SK-N-SH (cell line): Measurements from ENCODE around the gene TTC23L. TPM values are rescaled to one million over a fixed set of nuclear protein-coding genes. Genes with fewer than 3 reads are reported as not detected.

Experiments used
- CTCF ChIA-PET: fragments of 300-600, 350-600 bp; formaldehyde crosslinking; extraction: SDS; loops from one replicate; lab custom pipeline; 2021; lab: Yijun Ruan, JAX
- POLR2A ChIA-PET: fragments of 350-600 bp; sonication (Branson Sonifier 250); formaldehyde crosslinking; extraction: SDS; loops from one replicate; lab custom pipeline; 2020; ENCODE audit warnings: antibody characterized with exemption, inconsistent platforms; lab: Yijun Ruan, JAX
- DNase-seq: peaks from one replicate; pipeline ENCODE4 v3.0.0; 2012
- H2AFZ ChIP-seq: fragments of 200-600 bp; sonication (generic); 2 replicates; pipeline ENCODE4 v1.8.1; 2016; ENCODE audit warnings: antibody characterized with exemption, mild to moderate bottlenecking, low read depth
- H3F3A ChIP-seq: fragments of 200-600 bp; sonication (generic); replicated peaks from 2 replicates; pipeline ENCODE3; 2016; ENCODE audit warnings: antibody characterized with exemption, mild to moderate bottlenecking; ENCODE audit not compliant: insufficient read depth
- H3K27ac ChIP-seq, 2 experiments: fragments of 200-500 bp in 1 of 2; fragments of 200-600 bp in 1 of 2; sonication (Bioruptor generic) in 1 of 2; sonication (generic), shearing (Covaris generic) in 1 of 2; 2 replicates each; pipeline versions ENCODE4 v1.5.1 to v1.6.1; 2014 to 2016; ENCODE audit warnings: low read depth in 2 of 2, inconsistent platforms in 1 of 2, low read length in 1 of 2, mild to moderate bottlenecking in 1 of 2, mixed read lengths in 1 of 2
- H3K27me3 ChIP-seq: fragments of 200-600 bp; sonication (generic), shearing (Covaris generic); 2 replicates; pipeline ENCODE4 v1.6.1; 2016; ENCODE audit warnings: mixed run types; ENCODE audit not compliant: insufficient read depth
- H3K36me3 ChIP-seq, 2 experiments: fragments of 200-500 bp in 1 of 2; fragments of 200-600 bp in 1 of 2; sonication (Bioruptor generic) in 1 of 2; sonication (generic) in 1 of 2; replicated peaks in 1 of 2; 2 replicates each; pipeline versions ENCODE3 to v1.5.1; 2014 to 2016; ENCODE audit warnings: low read length in 1 of 2, mild to moderate bottlenecking in 1 of 2; ENCODE audit not compliant: insufficient read depth in 2 of 2, control insufficient read depth in 1 of 2
- H3K4me1 ChIP-seq, 2 experiments: fragments of 200-500 bp in 1 of 2; fragments of 200-600 bp in 1 of 2; sonication (Bioruptor generic) in 1 of 2; sonication (generic), shearing (Covaris generic) in 1 of 2; 2 replicates each; pipeline versions ENCODE4 v1.5.1 to v1.6.1; 2014 to 2016; ENCODE audit warnings: low read depth in 1 of 2, low read length in 1 of 2, mixed run types in 1 of 2; ENCODE audit not compliant: insufficient read depth in 2 of 2, control insufficient read depth in 1 of 2
- H3K4me2 ChIP-seq: fragments of 200-600 bp; sonication (generic), shearing (Covaris generic); 2 replicates; pipeline ENCODE4 v1.6.1; 2017; ENCODE audit warnings: mixed run types
- H3K4me3 ChIP-seq, 2 experiments: fragments of 200-500 bp in 1 of 2; fragments of 200-600 bp in 1 of 2; sonication (Bioruptor generic) in 1 of 2; sonication (generic), shearing (Covaris generic) in 1 of 2; 2 replicates each; pipeline versions ENCODE4 v1.5.1 to v1.8.1; 2014 to 2016; ENCODE audit warnings: low read depth in 2 of 2, inconsistent platforms in 1 of 2, low read length in 1 of 2, mild to moderate bottlenecking in 1 of 2, mixed read lengths in 1 of 2, moderate library complexity in 1 of 2
- H3K79me2 ChIP-seq: fragments of 200-600 bp; sonication (generic); 2 replicates; pipeline ENCODE4 v1.8.1; 2017; ENCODE audit warnings: mild to moderate bottlenecking; ENCODE audit not compliant: insufficient read depth
- H3K9ac ChIP-seq: fragments of 200-600 bp; sonication (generic); 2 replicates; pipeline ENCODE4 v1.6.1; 2017; ENCODE audit warnings: mixed run types
- H3K9me2 ChIP-seq: fragments of 200-600 bp; sonication (generic); 2 replicates; pipeline ENCODE4 v1.6.1; 2017; ENCODE audit warnings: mixed run types
- H3K9me3 ChIP-seq: fragments of 200-600 bp; sonication (generic); 2 replicates; pipeline ENCODE4 v1.6.1; 2017; ENCODE audit warnings: mixed run types, mild to moderate bottlenecking, moderate library complexity
- H4K20me1 ChIP-seq: fragments of 200-600 bp; sonication (generic); 2 replicates; pipeline ENCODE4 v1.6.1; 2017; ENCODE audit warnings: mild to moderate bottlenecking, mixed run types; ENCODE audit not compliant: insufficient read depth
- CHD2 ChIP-seq: fragments of 150-350 bp; IDR thresholded peaks from 2 replicates; pipeline ENCODE4 v1.6.1; 2018; ENCODE audit warnings: low read length; ENCODE audit not compliant: partially characterized antibody
- CTCF ChIP-seq: fragments of 200-600 bp; sonication (generic); IDR thresholded peaks from 2 replicates; pipeline ENCODE4 v1.6.1; 2017; ENCODE audit warnings: antibody characterized with exemption, mild to moderate bottlenecking, moderate library complexity
- ELF1 ChIP-seq: IDR thresholded peaks from 2 replicates; pipeline ENCODE4 v1.4.0; 2012
- FOXJ3 ChIP-seq: sonication (generic); formaldehyde crosslinking; IDR thresholded peaks from 2 replicates; pipeline ENCODE4 v1.5.1; 2020; ENCODE audit warnings: mild to moderate bottlenecking, missing genetic modification reagents
- JUND ChIP-seq: IDR thresholded peaks from 2 replicates; pipeline ENCODE4 v1.4.0; 2012
- MEF2A ChIP-seq: IDR thresholded peaks from 2 replicates; pipeline ENCODE4 v1.4.0; 2012; ENCODE audit warnings: low read depth, borderline replicate concordance
- NFIC ChIP-seq: IDR thresholded peaks from 2 replicates; pipeline ENCODE4 v1.4.0; 2012; ENCODE audit warnings: borderline replicate concordance
- NRF1 ChIP-seq: IDR thresholded peaks from 2 replicates; pipeline ENCODE4 v1.6.1; 2012; ENCODE audit warnings: low read depth, mild to moderate bottlenecking, low read length
- RAD21 ChIP-seq: IDR thresholded peaks from 2 replicates; pipeline ENCODE4 v1.6.1; 2012; ENCODE audit warnings: mild to moderate bottlenecking, low read length
- RCOR1 ChIP-seq: fragments of 150-350 bp; IDR thresholded peaks from 2 replicates; pipeline ENCODE4 v1.6.1; 2017; ENCODE audit warnings: antibody characterized with exemption, low read length
- REST ChIP-seq: IDR thresholded peaks from 2 replicates; pipeline ENCODE4 v1.6.1; 2012; ENCODE audit warnings: mild to moderate bottlenecking, low read depth, low read length, moderate library complexity
- SIN3A ChIP-seq: IDR thresholded peaks from 2 replicates; pipeline ENCODE4 v1.6.1; 2012; ENCODE audit warnings: low read depth, mild to moderate bottlenecking, low read length, moderate library complexity, borderline replicate concordance
- TAF1 ChIP-seq: IDR thresholded peaks from 2 replicates; pipeline ENCODE4 v1.6.1; 2012; ENCODE audit warnings: low read depth, mild to moderate bottlenecking, low read length, moderate library complexity, borderline replicate concordance
- TEAD4 ChIP-seq: IDR thresholded peaks from 2 replicates; pipeline ENCODE4 v1.4.0; 2012; ENCODE audit warnings: mild to moderate bottlenecking, borderline replicate concordance; ENCODE audit not compliant: insufficient read depth
- USF1 ChIP-seq: IDR thresholded peaks from 2 replicates; pipeline ENCODE4 v1.4.0; 2012; ENCODE audit warnings: low read depth, borderline replicate concordance
- YY1 ChIP-seq: IDR thresholded peaks from 2 replicates; pipeline ENCODE4 v1.4.0; 2012; ENCODE audit warnings: low read depth, mild to moderate bottlenecking
- ZBTB33 ChIP-seq: IDR thresholded peaks from 2 replicates; pipeline ENCODE4 v1.4.0; 2012; ENCODE audit warnings: low read depth, borderline replicate concordance
- WGBS: methylation state at CpG from one replicate; pipeline ENCODE4 v1.1.6; 2017; ENCODE audit warnings: low lambda C conversion rate; 5-methylcytosine and 5-hydroxymethylcytosine counted together
- polyA plus RNA-seq, 3 experiments: library from polyadenylated mRNA; depleted of rRNA; stranded (reverse); fragments of >200 nt; gene quantifications; 2 replicates each; pipeline ENCODE4 v1.2.3, GENCODE V29; 2012

TTC23L gene
- polyA plus RNA-seq, 1 of the 3 experiments (the other 2 are of a cell fraction): 0.49 TPM

GRCh38 chr5:34848230-34848629 is 9.3 kb downstream of the TTC23L start (continued):
- no peak for TF ChIP-seq NRF1

GRCh38 chr5:34849253-34849652 is 10.3 kb downstream of the TTC23L start:
- POLR2A ChIA-PET: no interaction called here
- Histone ChIP-seq H2AFZ (no peak overlapping the region), H3K4me3 (no peak overlapping the region), H3K9me3 (no peaks in the 10 kb centered on the region), H3K27ac (no peak overlapping the region), H3K4me1 (no peaks in the 10 kb centered on the region), H3K27me3 (no peaks in the 10 kb centered on the region), H3K36me3 (no peaks in the 10 kb centered on the region), H3F3A (no peaks in the 10 kb centered on the region), H3K79me2 (no peaks in the 10 kb centered on the region), H3K4me2 (no peak overlapping the region), H3K9ac (no peak overlapping the region), H3K9me2 (no peaks in the 10 kb centered on the region), H4K20me1 (no peaks in the 10 kb centered on the region)
- TF ChIP-seq YY1 (no peak), CHD2 (no peak), RAD21 (no peak), TEAD4 (no peak), REST (no peak), SIN3A (no peak), MEF2A (no peak), ZBTB33 (no peak), CTCF (no peak), JUND (no peak), ELF1 (no peak), USF1 (no peak), NFIC (no peak), TAF1 (no peak), RCOR1 (no peak), FOXJ3 (CRISPR knock-in tag) (no peak)
- CTCF ChIA-PET: interaction anchor here (1.1 to 1.5 kb wide), 2 partner anchors 326 to 363 kb away, joined by 4 to 5 read pairs; no protein-coding TSS in a partner anchor
- 53% methylated on average over 3 of the region's 3 CpGs for WGBS
- no peak for DNase-seq
